CD1c-positive myeloid dendritic cell (primary cell): ENCODE results near the gene LDHB.
"Not testable (repeated sequence)": the region's sequence is repeated elsewhere in the genome, so short reads cannot be mapped to it uniquely, and the experiment has no call there.

Experiments used
- DNase-seq: peaks from one replicate; pipeline ENCODE4 v3.0.0-alpha.2; 2016; ENCODE audit errors: extremely low spot score

LDHB gene

DNA sequence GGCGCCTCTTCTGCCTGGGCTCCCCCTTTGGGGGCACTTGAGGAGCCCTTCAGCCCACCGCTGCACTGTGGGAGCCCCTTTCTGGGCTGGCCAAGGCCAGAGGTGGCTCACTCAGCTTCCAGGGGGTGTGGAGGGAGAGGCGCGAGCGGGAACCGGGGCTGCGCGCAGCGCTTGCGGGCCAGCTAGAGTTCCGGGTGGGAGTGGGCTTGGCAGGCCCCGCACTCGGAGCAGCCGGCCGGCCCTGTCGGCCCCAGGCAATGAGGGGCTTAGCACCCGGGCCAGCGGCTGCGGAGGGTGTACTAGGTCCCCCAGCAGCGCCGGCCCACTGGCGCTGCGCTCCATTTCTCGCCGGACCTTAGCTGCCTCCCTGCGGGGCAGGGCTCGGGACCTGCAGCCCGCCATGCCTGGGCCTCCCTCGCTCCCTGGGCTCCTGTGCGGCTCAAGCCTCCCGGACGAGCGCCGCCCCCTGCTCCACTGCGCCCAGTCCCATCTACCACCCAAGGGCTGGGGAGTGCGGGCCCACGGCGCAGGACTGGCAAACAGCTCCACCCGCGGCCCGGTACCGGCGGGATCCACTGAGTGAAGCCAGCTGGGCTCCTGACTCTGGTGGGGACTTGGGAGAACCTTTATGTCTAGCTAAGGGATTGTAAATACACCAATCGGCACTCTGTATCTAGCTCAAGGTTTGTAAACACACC lies 3.9 kb upstream of the LDHB start:
- not testable (repeated sequence) for DNase-seq

DNA sequence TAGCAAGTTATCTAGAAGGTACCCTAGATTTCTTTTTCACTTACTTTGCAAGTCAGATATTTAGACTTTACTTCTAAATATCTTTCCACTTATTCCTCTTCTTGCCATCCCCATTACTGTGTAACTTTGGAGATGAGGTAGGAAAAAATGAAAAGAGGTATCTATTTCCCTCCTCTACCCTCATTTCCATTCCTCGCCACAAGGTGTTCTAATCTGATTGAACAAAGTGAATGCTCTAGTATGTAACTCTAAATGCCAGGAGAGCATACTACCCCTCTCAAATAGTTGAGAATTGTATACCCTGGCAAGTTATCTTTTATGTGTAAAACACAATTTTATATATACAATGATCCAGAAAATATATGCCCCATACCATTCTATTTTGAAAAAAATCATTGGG lies 1.7 kb upstream of the LDHB start:
- DNase-seq = no peak

DNA sequence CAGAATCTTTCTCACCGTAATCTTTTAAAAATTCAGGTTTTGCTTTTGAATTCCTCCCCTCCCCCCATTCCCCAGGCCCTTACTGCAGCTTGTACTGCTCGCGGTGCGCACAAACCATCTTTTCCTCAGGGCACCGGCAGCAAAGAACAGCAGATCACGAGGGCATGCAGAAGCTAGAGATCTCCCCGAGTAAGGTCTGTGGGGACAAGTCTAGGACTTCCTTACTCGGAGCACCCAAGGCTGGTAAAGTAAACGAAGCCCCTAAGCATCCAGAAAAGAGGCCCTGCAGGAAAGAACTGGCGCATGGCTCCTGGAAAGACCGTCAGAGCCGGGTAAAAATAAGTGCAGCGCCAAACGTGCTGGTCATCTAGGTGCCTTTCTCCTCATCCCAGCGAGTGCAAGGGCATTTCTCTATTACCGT lies 727 bp downstream of the LDHB start:
- peak; percentile 37 for DNase-seq

DNA sequence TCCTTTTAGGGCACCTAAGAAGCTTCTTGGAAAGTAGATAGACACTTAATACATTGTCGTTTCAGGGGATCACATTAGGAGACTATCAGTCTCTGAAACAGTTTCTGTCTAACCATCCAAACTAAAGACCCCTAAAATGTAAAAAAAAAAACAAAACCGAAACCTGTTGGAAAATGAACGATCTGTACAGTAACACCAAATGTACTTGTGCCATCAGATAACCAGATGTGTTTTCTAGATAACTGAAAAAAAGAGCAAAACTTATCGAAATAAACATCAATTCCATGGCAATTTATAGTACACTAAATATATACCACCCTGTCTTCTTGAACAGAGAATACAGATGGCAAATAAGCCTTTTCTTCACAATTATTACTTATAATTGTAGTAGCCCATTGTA lies 2.1 kb downstream of the LDHB start:
- no peak for DNase-seq

DNA sequence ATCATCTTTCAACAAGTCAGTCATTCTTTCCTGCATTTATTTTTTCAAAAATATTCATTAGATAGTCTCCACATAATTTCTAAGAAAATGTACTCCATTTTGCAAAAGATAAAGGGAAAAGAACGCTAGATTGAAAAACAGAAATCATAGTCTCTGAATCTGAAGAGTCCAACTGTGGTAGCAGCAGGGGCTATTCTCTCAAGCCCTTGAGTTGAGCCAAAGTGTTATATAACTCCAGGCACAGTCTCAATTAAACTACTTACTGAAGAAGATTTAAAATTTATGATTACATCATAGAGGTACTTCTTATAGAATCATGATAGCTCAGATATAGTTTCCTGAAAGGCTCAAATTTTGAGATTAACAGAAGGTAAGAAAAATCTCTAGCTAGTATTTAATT lies 5.8 kb downstream of the LDHB start:
- DNase-seq = no peak

DNA sequence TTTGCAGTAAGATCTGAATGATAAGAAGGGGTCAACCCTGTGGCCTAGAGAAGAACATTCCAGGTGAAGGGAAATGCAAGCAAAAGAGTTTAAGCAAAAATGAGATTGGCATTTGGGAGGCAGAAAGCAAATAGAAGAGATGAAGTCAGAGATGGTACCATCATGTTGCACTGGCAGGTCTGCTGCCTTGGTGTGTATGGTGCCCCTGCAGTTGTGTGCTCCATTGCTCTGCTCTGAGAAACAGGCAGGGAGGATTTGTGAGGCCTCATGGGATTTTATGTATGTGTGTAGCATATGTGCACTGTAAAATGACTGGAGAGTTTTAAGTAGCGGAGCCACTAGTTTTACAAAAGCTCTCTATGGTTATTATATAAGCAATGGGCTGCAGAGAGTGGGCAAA lies 6.6 kb downstream of the LDHB start:
- DNase-seq = no peak

DNA sequence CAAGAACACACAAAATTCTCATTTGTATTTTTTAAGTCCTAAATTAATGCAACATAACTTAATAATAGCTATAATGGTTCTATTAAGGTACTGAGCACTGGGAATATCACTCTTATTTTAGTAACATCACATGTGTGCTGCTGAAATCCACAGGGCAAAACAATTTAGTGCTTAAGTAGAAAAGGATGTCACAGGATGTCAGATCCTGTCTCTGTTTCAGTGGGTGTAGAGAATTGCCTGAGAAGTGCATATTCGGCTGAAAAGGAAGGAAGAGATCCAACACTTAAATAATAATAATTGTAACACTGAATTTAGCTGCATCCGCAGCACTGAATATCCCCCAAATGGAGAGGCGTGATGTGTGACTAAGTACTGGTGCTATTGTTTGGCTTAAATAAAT lies 8.6 kb downstream of the LDHB start:
- DNase-seq = no peak

DNA sequence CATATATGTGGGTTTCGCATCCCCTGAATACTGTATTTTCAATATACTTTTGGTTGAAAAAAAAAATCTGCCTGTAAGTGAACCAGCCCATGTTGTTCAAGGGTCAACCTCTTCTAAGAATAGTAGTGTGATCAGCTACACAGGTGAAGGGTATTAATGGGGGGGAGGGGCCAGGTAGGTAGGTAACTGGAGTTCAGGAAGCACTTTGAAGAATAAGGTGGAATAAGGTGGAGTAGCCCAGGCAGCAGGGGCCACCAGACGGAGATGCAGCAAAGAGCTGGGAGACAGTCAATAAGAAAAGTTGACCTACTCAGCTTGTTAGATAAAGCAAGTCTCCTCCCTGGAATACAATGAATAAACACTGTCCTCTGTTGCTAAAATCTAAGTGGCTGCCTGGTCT lies 9.3 kb downstream of the LDHB start:
- DNase-seq = no peak

DNA sequence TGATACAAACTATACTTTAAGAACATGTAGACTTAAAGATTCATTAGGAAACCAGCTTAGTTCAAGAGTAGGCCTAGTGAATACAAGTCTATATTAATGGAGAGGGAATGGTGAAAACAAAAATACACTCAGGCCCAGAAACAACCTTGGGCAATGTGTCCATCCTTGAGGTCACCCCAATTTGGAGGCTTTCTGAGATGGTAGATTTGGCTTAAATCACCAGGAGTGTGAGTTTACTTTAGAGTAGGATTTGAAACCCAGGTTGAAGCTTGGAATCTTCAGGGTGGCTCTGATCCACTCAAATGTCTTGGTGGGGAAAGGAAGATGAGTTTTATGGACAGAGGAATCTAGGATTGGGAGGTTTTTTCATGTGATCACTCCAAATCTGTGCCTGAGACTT lies 10.5 kb downstream of the LDHB start:
- no peak for DNase-seq

DNA sequence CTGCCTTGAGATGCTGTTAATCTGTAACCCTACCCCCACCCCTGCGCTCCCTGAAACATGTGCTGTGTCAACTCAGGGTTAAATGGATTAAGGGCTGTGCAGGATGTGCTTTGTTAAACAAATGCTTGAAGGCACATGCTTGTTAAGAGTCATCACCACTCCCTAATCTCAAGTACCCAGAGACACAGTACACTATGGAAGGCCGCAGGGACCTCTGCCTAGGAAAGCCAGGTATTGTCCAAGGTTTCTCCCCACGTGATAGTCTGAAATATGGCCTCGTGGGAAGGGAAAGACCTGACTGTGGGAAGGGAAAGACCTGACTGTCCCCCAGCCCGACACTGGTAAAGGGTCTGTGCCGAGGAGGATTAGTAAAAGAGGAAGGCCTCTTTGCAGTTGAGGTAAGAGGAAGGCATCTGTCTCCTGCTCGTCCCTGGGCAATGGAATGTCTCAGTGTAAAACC lies 12.6 kb downstream of the LDHB start:
- DNase-seq = not testable (repeated sequence)

DNA sequence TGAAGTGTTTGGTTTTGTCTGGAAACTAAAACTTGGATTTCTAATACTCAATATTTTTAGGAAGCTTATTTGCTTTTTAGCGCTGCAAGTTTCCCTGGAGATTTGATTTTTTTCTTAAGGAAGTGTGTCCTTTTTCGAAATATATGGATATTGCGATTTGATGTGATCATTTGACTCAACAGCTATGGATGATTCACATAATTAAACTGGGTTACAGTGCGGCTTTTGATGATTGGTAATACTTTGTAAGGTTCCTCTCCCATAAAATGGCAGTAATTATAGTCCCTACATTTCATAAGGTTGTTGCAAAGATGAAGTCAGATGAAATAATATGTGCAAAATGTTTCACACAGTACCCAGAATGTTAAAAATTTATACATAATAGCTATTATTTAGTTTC lies 13.1 kb downstream of the LDHB start:
- DNase-seq = no peak

DNA sequence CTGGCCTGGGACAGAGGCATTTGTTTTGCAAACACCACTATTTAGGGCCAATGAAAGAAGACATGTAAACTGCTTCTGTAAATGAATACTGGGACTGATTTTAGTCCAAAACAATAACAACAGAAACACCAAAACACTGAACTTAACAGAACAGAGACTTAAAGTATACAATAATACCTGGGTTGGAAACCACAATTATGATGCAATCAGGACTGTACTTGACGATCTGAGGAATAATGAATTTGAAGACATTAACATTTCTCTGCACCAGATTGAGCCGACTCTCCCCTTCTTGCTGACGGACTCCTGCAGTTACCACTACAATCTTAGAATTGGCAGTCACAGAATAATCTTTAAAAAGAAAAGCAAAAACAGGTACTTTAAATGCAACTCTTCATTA lies 13.9 kb downstream of the LDHB start:
- DNase-seq = no peak

DNA sequence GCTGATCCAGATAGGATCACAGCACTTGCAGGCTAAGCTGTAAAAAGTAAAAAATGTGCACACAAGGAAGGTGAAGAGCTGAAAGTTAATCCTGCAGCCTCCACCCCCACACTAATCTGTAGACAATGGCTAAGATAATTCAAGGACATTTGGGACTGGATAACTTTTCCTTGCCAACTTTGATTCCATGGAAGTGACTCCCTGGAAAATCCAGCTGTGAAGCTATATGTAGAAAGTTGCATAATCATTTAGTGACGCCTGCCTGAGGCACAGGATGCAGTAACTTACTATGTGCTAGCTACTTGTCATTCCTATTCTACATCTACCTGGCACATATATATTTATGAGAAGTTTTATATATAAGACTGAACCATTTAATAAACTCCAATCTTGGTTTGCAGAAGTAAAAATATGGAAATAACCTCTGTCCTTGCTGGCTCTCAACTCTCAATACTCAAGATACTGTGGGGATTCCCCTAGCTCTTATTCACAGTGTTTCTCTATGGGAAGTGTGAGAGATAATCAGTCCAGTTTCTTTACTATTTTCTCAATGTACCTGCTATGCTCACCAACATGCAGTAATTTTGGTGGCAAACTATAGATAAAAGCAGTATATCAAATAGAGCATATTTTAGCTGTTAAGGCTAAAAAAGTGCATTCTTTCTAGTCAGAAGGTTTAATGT lies 14.8 kb downstream of the LDHB start:
- no peak for DNase-seq

DNA sequence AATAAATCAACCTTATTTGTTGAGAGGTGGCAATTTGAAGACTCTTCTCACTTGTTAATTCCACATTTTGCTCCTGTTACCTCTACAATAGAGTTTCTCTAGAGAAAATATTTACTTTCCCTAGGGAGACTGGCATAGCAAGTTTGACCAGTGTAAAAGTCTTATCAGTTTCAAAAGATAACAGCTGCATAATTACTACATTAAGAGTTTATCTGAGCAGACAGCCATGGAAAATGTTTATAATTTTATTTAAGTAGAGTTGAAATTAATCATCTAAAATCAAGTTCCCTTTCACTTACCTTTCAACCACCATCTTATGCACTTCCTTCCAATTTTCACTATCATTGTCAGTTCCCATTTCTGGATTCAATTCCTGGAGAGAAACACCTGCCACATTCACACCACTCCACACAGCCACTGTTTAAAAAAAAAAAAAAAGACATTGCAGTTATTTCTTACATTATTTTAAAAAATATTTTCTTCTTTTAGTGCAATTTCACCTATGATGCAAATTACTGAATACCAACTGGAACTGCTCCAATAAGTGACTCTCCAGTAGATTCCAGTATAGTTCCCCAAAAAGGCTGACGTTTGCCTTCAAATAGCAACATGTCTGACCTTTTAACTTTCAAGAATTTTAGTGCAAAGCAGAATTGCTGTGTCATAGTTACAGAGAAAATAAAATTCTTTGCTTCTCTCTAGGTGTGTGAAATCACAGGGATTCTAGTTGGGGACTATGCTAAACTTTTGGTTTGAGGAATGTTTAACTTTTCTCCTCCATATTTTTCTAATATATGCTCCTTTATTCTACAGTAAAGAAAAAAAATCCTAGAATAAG lies 19.4 kb downstream of the LDHB start:
- DNase-seq = no peak

DNA sequence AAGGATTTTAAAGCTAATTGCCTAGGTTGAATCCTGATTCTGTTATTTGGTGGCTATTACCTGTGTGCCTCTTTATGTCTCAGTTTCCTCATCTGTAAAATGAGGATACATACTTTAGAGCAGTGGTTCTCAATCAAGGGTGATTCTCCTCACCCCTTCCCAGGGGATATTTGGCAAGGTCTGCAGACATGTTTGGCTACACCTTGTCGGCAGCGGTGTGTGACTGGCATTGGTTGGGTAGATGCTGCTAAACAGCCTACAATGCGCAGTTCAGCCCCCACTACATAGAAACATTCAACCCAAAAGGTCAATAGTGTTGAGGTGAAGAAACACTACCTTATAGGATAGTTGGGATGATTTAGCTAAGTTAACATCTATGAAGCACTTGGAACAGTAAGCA lies 23.4 kb downstream of the LDHB start:
- DNase-seq = no peak

DNA sequence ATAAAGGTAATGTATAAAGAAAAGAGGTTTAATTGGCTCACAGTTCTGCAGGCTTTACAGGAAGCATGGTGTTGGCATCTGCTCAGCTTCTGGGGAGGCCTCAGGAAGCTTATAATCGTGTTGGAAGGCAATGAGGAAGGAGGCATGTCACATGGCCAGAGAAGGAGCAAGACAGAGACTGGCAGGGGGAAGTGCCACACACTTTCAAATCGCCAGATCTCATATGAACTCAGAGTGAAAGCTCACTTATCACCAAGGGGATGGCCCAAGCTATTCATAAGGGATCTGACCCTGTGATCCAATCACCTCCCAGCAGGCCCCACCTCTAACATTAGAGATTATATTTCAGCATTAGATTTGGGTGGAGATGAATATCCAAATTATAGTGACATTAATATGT lies 26.3 kb downstream of the LDHB start:
- DNase-seq = no peak

DNA sequence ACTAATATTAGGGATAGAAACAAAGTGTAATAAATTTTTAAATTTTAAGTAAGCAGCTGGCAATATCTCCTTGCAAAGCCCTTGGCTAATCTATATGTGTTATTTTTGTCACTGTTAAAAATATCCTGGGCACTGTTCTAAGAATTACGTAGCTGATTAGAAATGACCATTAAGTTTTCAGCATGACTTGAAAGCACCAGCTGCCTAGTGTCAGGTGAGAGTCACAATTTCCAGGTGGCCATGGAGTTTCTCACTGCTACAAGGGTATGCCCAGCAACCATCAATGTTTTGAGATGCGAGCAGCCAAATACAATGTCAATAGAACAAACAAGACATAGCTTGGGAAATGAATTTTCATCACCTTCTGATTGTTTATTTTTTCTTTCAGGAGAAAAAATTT lies 29.7 kb downstream of the LDHB start:
- no peak for DNase-seq

DNA sequence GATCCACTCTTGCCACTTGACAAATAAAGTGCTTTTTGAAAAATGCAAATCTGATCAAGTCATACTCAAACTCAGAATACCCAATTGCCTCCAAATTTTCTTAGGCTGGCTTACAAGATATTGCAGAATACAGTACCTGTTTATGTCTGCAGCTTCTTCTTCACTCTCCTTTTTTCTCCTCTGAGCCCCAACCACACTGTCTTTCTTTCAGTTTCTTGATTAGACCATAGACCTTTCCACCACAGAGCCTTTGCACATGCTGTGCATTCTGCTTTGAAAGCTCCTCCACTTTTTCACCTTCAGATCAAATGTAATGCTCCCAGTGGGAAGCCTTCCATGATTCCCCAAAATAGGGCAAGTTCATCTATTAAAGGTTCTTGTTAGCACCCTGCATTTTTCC lies 39.1 kb downstream of the LDHB start:
- no peak for DNase-seq

DNA sequence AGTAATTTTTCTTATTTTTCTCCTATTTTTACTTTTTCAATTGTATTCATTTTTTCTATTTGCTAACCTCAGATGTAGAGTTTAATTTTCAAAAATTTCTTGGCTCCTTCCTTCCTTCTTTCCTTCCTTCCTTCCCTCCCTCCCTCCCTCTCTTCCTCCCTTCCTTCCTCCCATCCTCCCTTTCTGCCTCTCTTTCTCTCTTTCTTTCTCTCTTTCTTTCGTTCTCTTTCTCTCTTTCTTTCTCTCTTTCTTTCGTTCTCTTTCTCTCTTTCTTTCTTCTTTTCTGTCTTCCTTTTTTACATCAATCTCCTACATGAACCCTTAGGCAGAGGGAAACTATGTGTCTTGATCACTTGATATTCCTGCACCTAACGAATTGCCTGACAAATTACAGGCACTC lies 40.6 kb downstream of the LDHB start:
- no peak for DNase-seq

DNA sequence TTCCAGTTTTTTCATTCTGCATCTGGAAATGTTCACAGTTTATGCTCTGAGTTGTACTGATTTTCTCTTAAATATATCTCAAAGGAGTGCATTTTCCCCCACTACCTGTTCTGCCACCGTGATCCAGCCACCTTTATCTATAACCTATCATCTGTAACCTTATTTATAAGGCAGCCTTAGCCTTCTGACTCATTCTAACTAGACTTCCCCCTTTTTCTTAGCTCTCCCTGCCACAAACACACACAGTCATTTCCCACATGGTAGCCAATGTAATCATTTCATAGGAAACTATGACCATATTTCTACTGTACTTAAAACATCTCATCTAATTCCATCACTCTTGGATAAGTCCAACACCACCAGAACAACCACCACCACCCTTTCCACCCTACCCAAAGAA lies 42.2 kb downstream of the LDHB start:
- DNase-seq = peak; percentile 63

DNA sequence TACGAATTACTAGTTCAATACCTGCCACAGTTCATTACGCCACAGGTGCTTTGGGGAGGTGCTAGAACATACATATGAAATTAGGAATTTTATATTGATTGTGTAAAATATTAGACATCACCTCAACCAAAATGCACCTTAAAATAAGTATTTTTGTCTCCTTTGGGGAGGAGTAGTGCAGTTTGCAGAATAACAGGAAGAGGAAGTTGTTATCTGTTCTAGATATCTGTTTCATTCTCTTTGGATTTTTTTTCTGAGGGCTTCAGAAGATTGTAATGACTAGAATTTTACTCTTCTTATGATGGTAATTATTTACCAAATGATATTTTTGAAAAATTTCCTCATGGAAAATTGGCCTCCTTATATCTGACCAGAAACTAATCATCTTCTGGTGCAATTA lies 43.1 kb downstream of the LDHB start:
- DNase-seq = peak; percentile 20

DNA sequence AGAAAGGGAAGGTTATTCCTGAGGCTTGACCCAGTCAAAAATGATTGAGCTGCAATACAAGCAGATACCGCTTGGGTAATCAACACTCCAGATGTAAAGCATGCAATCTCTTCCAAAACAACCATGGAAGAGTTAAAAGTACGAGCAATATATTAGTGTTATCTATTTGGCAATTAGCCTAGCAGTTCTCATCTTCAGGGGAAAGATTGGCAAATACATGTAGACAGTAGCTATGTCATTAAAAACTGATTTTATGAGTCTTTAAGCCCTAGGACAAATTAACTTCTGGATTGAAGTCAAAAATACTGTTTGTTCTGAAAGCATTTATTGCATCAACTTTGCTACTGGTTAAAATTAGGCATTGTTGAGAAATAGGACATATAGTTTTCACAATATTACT lies 43.7 kb downstream of the LDHB start:
- no peak for DNase-seq

DNA sequence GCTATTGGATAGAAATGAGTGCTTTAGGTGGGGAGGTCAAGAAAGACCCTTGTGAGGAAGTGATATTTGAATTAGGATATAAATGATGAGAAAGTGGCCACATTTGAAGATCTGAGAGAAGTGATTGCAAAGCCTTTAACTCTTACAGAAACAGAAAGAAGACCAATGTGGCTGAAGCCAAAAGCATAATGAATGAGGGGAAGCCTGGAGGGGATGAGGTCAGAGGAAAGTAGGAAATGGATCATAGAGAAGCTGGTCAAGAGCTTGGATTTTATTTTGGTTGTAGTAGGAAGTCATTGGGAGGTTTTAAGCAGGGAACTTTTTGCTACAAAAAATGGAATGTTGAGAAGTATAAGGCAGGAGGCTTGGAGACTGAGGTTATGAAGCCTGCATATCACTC lies 49.4 kb downstream of the LDHB start:
- no peak for DNase-seq
